SU-DHL-6 (cell line): Measurements from ENCODE around the gene GOLGA6C.
"Not testable (repeated sequence)": the region's sequence is repeated elsewhere in the genome, so short reads cannot be mapped to it uniquely, and the experiment has no call there.

Source experiments
- EZH2phosphoT487 ChIP-seq: fragments of 200-600 bp; sonication (generic), shearing (Covaris generic); conservative IDR thresholded peaks from 2 replicates; pipeline ENCODE4 v1.6.1; 2018; ENCODE audit warnings: mild to moderate bottlenecking, antibody characterized with exemption, low read length, moderate library complexity, mixed read lengths
- TF ChIP-seq, protein P1 (sequence below): fragments of 200-600 bp; sonication (generic); IDR thresholded peaks from one replicate; pipeline ENCODE4 v1.5.1; 2017; ENCODE audit warnings: antibody characterized with exemption, mild to moderate bottlenecking, low read length, moderate library complexity; ENCODE audit not compliant: insufficient read depth, poor library complexity, severe bottlenecking

DNA sequence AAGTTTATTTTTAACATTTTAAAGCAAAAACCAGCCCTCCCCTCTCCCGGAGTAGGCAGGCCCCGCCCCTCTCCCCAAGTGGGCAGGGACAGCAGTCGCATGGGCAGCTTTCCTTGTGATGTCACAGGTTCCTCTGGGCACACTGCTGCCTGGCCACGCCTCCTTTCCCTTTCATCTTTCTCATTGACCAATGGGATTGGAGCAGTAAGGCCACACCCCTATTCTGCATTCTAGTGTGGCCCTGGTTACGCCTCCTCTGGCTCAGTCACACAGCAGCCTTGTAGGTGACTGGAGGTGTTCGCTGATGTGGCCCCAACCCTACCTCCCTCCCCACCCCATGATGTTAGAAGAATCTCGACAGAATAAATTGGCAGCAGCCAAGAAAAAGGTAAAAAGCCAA, 24.4 kb downstream of the GOLGA6C start, which contains the start of gene GOLGA6D:
- TF ChIP-seq, protein P1, sequence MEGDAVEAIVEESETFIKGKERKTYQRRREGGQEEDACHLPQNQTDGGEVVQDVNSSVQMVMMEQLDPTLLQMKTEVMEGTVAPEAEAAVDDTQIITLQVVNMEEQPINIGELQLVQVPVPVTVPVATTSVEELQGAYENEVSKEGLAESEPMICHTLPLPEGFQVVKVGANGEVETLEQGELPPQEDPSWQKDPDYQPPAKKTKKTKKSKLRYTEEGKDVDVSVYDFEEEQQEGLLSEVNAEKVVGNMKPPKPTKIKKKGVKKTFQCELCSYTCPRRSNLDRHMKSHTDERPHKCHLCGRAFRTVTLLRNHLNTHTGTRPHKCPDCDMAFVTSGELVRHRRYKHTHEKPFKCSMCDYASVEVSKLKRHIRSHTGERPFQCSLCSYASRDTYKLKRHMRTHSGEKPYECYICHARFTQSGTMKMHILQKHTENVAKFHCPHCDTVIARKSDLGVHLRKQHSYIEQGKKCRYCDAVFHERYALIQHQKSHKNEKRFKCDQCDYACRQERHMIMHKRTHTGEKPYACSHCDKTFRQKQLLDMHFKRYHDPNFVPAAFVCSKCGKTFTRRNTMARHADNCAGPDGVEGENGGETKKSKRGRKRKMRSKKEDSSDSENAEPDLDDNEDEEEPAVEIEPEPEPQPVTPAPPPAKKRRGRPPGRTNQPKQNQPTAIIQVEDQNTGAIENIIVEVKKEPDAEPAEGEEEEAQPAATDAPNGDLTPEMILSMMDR, result not testable (repeated sequence)
- TF ChIP-seq EZH2phosphoT487, result not testable (repeated sequence)
